Measurements from ENCODE around the gene MTHFSD. TPM values are rescaled to one million over a fixed set of nuclear protein-coding genes. Genes with fewer than 3 reads are reported as not detected.
"Not testable (repeated sequence)": the region's sequence is repeated elsewhere in the genome, so short reads cannot be mapped to it uniquely, and the experiment has no call there.

The MTHFSD gene
- total and polyA plus RNA-seq, 7 donors = 5.5 to 18.8 (median 10.9) TPM

- Histone ChIP-seq H3K4me1 (peaks cover 0 to 15% (median 5%) of the 10 kb centered on the region in 4 donors), H3K36me3 (no peaks in the 10 kb centered on the region), H3K27me3 (peaks cover 11 to 85% (median 46%) of the 10 kb centered on the region in 3 donors), H3K9me3 (no peaks in the 10 kb centered on the region), H3K4me3 (no peak overlapping the region), H3K27ac (no peak overlapping the region)
- WGBS, 2 donors = 16 to 54% methylated on average over 8 of the region's 8 CpGs
- DNase-seq = no peak
- TF ChIP-seq POLR2AphosphoS5 (IDR thresholded peaks at IDR 0.05) (no peak), EP300 (IDR thresholded peaks at IDR 0.05) (no peak), POLR2A (IDR thresholded peaks at IDR 0.05) (no peak)
- TF ChIP-seq, protein P1, sequence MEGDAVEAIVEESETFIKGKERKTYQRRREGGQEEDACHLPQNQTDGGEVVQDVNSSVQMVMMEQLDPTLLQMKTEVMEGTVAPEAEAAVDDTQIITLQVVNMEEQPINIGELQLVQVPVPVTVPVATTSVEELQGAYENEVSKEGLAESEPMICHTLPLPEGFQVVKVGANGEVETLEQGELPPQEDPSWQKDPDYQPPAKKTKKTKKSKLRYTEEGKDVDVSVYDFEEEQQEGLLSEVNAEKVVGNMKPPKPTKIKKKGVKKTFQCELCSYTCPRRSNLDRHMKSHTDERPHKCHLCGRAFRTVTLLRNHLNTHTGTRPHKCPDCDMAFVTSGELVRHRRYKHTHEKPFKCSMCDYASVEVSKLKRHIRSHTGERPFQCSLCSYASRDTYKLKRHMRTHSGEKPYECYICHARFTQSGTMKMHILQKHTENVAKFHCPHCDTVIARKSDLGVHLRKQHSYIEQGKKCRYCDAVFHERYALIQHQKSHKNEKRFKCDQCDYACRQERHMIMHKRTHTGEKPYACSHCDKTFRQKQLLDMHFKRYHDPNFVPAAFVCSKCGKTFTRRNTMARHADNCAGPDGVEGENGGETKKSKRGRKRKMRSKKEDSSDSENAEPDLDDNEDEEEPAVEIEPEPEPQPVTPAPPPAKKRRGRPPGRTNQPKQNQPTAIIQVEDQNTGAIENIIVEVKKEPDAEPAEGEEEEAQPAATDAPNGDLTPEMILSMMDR (IDR thresholded peaks at IDR 0.05) = no peak
- intact Hi-C loops (cut with DNase I) = no loop called here
Measured at GRCh38 chr16:86594721-86595120, 39.7 kb upstream of the MTHFSD start.

DNA sequence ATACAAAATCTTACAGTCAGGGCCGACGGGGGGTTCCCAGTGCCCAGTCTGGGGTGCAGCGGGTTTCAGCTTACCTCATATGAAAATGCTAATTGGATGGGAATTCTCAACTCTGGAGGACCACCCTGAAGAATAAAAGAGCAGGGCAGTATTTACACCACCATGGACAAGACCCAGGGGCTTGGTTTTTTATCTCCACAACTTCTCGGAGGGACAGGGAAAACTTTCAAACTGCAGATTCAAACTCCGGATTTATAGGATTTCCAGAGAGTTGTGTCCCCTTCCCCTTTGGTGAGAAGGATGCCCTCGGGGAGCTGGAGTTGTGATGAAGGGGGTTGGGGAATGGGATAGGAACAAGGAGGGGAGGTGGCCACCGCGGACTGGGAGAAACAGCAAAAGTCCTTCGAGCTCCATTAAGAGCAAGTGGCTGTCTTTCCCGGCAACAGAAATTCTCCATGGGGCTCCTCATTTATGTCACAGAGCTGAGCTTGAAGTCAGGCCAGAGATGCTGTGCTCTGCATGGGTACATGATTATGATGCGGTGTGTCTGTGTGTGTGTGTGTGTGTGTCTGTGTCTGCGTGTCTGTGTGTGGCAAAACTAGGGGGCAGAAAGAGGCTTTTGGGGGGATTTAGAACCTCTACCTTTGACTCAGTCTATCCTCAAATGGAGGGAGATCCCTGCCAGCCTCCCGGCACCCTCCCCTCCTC lies 39.0 kb upstream of the MTHFSD start:
- Histone ChIP-seq H3K27ac (no peak overlapping the region), H3K4me3 (no peak overlapping the region), H3K4me1 (peaks cover 0 to 15% (median 5%) of the 10 kb centered on the region in 4 donors), H3K36me3 (no peaks in the 10 kb centered on the region), H3K9me3 (no peaks in the 10 kb centered on the region), H3K27me3 (peaks cover 11 to 89% (median 46%) of the 10 kb centered on the region in 3 donors)
- intact Hi-C loops (cut with DNase I) = no loop called here
- WGBS, 2 donors = 47 to 57% methylated on average over 13 of the region's 13 CpGs
- TF ChIP-seq POLR2A (IDR thresholded peaks at IDR 0.05) = no peak
- TF ChIP-seq, protein P1 (IDR thresholded peaks at IDR 0.05) = no peak
- no peak for TF ChIP-seq EP300 (IDR thresholded peaks at IDR 0.05)
- no peak for TF ChIP-seq POLR2AphosphoS5 (IDR thresholded peaks at IDR 0.05)
- DNase-seq = no peak

GRCh38 chr16:86591270-86591669 lies 36.2 kb upstream of the MTHFSD start:
- Histone ChIP-seq H3K36me3 (no peaks in the 10 kb centered on the region), H3K27ac (no peak overlapping the region), H3K4me1 (peaks cover 0 to 15% (median 5%) of the 10 kb centered on the region in 4 donors), H3K9me3 (no peaks in the 10 kb centered on the region), H3K4me3 (no peak overlapping the region), H3K27me3 (peaks cover 9 to 84% (median 36%) of the 10 kb centered on the region in 3 donors)
- DNase-seq = no peak
- TF ChIP-seq, protein P1 (IDR thresholded peaks at IDR 0.05) = peak in 1 of 4 experiments; percentile 2
- no peak for TF ChIP-seq POLR2AphosphoS5 (IDR thresholded peaks at IDR 0.05)
- 83 to 94% methylated on average over 4 of the region's 4 CpGs for WGBS, 2 donors
- intact Hi-C loops (cut with DNase I) = no loop called here

DNA sequence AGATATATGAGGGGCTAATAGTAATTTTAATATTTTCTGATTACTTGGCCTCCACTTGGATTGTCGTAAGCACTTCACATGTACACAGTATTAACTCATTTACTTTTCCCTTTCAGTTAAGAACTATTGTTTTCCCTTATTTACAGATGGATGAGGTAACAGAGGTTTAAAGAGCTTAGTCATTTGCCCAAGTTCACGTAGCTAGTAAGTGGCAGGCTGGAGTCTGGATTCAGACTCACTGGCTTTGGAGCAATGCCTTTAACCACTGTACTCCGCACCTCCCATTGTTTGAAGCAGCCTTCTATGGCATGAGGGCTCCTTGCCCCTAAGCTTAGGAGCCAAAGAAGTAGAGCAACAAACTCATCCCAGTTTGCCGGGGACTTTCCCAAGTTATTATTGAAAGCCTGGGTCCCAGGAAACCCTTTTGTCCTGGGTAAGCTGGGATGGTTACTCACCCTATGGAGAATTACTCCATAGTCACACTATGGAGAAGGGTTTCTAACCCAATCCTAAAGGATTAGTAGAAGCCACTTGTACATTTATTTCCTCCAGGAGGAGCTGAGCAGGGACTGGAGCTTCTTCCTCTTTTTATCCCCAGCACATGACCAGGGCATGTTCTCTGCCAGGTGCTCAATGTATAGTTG lies 35.6 kb upstream of the MTHFSD start:
- TF ChIP-seq, protein P1 (IDR thresholded peaks at IDR 0.05) = no peak
- TF ChIP-seq EP300 (IDR thresholded peaks at IDR 0.05) (no peak), POLR2A (IDR thresholded peaks at IDR 0.05) (no peak), POLR2AphosphoS5 (IDR thresholded peaks at IDR 0.05) (no peak)
- Histone ChIP-seq H3K27ac (no peak overlapping the region), H3K9me3 (no peaks in the 10 kb centered on the region), H3K4me1 (peaks cover 0 to 15% (median 5%) of the 10 kb centered on the region in 4 donors), H3K4me3 (no peak overlapping the region), H3K36me3 (no peaks in the 10 kb centered on the region), H3K27me3 (peaks cover 7 to 83% (median 42%) of the 10 kb centered on the region in 3 donors)
- intact Hi-C loops (cut with DNase I) = no loop called here
- no peak for DNase-seq
- WGBS, 2 donors = 58 to 80% methylated on average over 4 of the region's 4 CpGs

DNA sequence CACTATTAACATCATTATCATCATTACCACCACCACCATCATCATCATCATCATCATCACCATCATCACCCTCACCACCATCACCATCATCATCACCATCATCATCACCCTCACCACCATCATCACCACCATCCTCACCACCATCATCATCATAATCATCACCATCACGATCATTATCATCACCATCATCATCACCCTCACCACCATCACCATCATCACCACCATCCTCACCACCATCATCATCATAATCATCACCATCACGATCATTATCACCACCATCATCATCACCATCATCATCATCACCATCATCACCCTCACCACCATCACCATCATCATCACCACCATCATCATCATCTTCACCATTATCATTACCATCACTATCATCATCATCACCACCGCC lies 32.9 kb upstream of the MTHFSD start:
- 89% methylated on average over 3 of the region's 3 CpGs for WGBS, 2 donors
- H3K4me3 ChIP-seq; H3K36me3 ChIP-seq; DNase-seq; intact Hi-C loops (cut with DNase I); H3K9me3 ChIP-seq; H3K27ac ChIP-seq; H3K4me1 ChIP-seq: not testable (repeated sequence)
- peaks cover 0 to 84% (median 33%) of the 10 kb centered on the region in 3 donors for H3K27me3 ChIP-seq
